Stimulated activated CD8-positive, alpha-beta memory T cell treated with anti-CD3 and anti-CD28 coated beads, Interleukin-2, amount 100 ng/mL, for 48 hours (primary cell): ENCODE data around the gene PGPEP1.
"Not testable (repeated sequence)": the region's sequence is repeated elsewhere in the genome, so short reads cannot be mapped to it uniquely, and the experiment has no call there.

Source experiments
- DNase-seq, 2 donors: peaks; one replicate each; pipeline ENCODE4 v3.0.0-alpha.2; 2020; ENCODE audit warnings: low read depth in 2 of 2

Gene PGPEP1

DNA sequence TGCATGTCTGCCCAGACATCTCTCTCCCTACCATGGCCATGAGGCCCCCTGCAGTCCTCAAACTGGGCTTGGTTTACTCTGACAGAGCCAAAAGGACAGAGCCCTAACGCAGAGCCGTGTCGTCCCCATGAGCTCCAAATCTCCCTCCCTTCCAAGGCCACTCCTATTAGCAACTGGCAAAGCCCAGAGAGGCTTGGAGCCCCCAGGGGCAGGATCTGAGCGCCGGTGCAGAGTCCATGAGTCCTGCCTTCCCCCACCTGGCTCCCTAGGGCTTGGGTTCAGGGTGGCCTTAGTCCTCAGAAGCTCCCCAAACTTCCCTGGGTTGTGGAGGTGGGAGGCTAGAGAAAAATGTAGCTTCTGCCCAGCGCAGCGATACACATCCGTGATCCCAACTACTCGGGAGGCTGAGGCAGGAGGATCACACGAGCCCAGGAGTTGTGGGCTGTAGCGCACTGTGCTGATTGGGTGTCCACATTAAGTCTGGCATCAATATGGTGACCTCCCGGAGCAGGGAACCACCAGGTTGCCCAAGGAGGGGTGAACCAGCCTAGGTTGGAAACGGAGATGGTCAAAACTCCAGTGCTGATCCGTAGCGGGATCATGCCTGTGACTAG is 7.4 kb upstream of the PGPEP1 start:
- DNase-seq: no peak

DNA sequence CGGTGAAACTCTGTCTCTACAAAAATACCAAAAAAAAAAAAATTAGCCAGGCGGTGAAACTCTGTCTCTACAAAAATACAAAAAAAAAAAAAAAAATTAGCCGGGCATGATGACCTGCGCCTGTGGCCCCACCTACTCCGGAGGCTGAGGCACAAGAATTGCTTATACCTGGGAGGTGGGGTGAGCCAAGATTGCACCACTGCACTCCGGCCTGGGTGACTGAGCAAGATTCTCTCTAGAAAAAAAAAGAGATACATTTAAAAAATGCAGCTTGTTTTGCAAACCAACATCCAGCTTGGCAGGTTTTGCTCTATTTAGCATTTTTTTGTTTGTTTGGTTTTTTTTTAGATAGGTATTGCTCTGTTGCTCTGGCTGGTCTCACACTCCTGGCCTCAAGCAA is 6.7 kb upstream of the PGPEP1 start:
- no peak for DNase-seq

DNA sequence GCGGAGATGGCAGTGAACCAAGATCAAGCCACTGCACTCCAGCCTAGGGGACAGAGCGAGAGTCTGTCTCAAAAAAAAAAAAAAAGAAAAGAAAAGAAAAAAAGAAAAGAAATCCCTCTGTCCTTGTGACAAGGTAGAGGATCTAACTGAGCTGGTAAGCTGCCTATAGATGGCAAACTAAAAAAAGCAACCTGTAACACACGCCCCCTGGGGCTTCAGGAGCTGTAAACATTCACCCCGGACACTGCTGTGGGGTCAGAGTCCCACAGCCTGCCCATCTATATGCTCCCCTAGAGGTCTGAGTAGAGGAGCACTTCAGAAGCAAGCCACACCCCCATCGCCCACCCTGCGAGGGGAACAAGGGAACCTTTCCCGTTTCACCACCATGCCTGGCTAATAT is 4.3 kb upstream of the PGPEP1 start:
- no peak for DNase-seq

DNA sequence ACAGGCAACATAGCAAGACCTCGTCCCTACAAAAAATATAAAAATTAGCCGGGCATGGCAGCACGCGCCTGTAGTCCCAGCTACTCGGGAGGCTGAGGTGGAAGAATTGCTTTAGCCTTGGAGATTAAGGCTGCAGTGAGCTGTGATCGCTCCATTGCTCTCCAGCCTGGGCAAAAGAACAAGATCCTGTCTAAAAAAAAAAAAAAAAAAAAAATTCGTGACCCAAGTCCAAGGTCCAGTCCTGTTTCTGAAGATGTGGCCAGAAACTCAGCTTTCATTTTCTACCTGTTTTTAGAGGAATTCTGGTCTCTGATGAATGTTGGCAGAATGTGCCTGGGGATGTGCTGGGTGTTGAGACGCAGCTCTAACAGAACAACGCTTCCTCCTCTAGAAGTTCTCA is 1.9 kb upstream of the PGPEP1 start:
- no peak for DNase-seq

DNA sequence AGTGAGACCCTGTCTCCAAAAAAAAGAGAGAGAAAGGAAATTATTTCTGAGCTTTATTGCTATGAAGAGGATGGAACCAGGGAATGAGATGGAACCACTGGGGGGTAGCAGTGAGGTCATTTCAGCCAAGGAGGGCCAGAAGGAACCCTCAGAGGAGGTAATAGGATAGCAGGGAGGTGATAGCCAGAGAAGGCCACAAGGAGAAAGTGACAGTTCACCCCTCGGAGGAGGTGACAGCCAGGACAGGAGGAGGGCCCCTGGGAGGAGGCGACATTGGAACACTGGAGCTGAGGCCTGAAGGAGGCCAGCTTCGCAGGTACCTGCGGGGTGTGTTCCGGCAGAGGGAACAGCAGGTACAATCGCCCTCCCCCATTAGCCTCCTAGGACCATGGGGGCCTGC is 675 bp upstream of the PGPEP1 start:
- no peak for DNase-seq

DNA sequence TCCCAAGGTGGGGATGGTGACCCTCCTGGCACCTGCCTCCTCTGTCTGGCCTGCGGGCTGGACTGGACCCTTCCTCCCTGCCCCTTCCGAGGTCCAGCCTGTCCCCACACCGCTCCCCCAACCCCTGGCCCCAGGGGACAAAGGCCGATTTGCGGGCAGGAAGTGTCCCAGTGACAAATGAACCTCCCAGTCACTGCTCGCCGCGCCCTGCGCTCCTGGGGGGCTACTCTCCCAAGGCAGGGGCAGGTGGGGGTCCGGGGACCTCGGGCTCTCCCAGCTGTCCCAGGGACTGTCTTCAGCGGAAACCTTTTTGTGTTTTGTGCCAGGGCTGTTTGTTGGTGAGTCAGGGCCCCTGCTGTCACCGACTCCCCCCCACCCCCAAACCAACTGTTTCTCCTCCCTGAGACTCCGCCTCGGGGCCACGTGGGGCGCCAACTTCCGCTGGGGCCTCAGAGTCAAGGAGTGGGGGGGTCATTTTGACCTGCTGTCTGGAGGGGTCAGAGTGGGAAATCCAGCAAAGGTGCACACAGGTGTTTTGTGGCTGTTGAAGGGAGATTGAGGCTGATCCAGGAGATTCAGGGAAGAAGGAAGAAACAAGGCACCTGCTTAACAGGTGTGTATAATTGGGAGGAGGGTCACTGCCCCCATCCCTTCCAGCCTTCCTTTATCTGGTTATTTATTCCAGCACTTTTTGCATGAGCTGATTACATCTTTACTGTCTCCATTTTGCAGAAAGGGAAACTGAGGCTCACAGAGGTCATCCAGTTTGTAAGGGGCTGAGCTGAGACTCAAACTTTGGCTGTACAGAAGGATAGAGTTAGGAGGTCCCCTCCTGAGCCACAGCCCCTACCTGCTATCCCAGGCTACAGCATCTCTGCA is 831 bp downstream of the PGPEP1 start:
- DNase-seq: peak; percentile 57 to 62

DNA sequence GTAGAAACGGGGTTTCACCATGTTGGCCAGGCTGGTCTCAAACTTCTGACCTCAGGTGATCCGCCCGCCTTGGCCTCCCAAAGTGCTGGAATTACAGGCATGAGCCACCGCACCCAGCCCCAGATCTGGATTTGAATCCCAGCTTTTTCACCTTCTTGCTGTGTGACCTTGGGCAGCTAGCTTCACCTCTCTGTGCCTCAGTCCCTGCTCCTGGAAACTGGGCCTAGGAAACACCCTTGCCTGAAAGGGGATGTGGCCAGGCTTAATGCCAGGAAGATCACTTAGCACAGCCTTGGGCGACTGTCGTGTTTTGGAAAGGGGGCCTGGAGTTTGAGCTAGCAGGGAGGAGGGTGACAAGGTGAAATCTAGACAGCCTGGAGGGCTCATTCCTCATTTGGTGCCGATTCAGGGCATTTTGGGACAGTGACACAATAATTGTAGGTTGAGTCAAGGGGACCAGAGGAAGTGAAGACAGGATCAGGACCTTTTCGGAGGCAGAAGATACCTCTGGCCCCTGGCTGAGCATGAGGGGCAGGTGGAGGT is 1.8 kb downstream of the PGPEP1 start:
- no peak for DNase-seq

DNA sequence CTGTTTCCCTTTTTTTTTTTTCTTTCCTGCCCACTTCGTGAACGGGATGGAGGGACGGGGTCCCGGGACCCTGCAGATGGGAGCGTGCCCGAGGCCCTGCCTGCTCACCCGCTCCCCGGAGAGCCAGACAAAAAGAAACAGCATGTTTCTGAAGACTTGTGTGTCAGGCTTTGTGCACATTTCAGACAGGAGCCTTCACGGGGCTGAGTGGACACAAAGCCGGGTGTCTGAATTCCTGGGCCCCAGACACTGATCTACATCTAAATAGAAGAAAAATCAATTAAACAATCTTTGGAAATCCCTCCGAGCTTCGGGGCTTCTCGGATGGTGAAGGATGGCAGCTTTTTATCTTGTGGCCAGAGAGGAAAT is 4.2 kb downstream of the PGPEP1 start:
- DNase-seq: no peak

DNA sequence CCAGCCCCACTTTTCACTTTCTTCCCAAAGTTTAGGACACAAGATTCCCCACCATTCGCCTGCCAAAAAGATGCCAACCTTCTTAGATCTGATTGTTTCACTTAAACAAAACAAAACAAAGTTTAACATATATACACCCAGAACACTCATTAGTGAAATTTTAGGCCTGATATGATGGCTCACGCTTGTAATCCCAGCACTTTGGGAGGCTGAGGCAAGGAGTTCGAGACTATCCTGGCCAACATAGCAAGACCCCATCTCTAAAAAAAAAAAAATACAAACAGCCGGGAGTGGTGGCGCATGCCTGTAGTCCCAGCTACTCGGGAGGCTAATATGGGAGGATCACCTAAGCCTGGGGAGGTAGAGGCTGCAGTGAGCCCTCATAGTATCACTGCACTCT is 4.9 kb downstream of the PGPEP1 start:
- DNase-seq: no peak

DNA sequence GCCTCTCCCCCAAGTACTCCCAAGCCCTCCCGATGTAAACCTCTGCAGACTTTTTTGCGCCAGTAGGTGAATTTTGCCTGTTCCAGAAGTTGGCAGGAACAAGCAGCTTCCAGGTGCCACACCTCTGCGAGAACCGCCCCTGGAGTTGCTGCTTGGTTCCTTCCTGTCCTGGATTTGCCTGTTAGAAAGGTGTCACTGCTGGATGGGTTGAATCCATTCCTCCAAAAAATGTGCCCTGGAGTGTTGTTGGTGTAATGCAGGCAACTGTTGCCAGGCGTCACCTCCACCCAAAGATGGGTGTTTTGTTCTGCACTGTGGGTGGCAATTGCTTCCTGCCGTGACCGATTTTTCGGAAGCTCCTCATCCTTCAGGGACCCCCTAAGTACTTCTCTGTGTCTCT is 5.7 kb downstream of the PGPEP1 start:
- no peak for DNase-seq

DNA sequence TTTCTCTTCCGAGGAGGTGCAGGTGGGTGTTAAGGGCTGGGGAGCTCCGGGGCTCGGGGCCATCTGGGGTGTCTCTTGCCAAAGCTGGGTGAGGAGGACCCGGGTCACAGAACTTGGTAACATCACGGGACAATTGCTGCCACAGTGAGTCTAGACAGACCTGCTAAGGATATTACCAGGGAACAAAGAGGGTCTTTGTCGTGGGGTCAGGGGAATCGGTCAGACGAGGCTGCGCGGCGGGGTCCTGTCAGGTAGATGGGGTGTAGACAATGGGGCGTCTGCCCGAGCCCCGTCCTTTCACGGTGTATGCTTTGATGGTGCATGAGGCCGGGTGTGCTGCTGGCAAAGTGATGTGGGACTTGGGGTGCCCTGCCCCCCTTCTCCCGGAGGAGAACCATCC is 7.8 kb downstream of the PGPEP1 start:
- DNase-seq: no peak

DNA sequence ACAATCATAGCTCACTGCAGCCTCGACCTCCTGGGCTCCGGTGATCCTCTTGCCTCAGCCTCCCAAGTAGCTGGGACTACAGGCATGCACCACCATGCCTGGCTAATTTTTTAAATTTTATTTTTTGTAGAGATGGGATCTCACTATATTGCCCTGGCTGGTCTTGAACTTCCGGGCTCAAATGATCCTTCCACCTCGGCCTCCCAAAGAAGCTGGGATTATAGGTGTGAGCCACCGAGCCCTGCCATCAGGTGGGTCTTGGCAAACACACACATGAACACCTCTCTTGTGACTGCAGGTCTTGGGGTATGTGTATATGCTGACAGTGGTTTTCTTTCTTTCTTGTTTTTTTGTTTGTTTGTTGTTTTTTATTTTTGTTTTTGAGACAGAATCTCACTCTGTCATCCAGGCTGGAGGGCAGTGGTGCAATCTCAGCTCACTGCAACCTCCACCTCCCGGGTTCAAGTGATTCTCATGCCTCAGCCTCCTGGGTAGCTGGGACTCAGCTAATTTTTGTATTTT is 8.5 kb downstream of the PGPEP1 start:
- not testable (repeated sequence) for DNase-seq

DNA sequence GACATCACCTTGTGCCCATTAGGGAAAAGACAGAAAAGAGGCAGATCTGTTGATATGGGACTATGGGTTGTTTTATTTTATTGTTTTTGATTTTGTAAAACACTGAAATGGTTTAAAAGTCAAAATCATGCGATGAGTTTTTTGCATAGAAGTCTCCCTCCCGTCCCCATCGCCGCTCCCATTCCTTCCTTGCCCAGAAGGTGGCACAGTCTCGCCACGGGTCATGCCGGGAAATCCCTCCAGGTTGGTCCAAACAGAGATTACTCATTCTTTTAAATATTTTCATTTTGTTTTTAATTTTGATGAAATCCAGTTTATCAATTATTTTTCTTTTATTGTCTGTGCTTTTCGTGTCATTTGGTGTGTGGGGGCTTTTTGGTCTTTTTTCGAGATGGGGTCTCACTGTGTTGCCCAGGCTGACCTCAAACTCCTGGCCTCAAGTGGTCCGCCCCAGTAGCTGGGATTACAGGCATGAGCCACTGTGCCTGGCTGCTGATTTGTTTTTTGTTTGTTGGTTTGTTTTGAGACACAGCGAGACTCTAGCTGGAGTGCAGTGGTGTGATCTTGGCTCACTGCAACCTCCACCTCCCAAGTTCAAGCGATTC is 9.2 kb downstream of the PGPEP1 start:
- DNase-seq: peak; percentile 15 to 21

DNA sequence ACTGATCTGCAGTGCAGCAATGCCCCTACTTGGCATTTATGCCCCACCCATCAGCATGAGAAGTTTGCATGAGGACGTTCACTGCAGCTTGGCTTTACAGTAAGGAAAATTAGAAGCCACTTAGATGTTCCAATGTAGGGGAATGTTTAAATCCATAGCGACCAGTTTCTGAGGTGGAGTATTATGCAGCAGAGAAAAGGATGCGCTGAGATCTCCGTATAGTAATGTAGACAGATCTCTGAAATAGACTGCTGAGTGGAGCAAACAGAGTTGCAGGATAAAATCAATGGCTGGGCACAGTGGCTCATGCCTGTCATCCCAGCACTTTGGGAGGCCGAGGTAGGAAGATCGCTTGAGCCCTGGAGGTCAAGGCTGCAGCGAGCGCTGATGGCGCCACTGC is 10.1 kb downstream of the PGPEP1 start:
- no peak for DNase-seq

DNA sequence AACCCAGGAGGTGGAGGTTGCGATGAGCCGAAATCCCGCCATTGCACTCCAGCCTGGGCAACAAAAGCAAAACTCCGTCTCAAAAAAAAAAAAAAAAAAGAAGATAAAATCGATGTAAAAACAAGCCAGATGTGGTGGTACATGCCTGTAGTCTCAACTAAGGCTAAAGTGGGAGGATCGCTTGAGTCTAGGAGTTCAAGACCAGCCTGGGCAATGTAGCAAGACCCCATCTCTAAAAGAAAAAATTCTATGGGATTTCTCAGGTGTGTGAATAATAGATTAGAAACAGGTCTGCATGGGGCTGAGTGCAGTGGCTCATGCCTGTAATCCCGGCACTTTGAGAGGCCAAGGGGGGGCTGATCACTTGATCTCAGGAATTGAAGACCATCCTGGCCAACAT is 11.1 kb downstream of the PGPEP1 start:
- no peak for DNase-seq

DNA sequence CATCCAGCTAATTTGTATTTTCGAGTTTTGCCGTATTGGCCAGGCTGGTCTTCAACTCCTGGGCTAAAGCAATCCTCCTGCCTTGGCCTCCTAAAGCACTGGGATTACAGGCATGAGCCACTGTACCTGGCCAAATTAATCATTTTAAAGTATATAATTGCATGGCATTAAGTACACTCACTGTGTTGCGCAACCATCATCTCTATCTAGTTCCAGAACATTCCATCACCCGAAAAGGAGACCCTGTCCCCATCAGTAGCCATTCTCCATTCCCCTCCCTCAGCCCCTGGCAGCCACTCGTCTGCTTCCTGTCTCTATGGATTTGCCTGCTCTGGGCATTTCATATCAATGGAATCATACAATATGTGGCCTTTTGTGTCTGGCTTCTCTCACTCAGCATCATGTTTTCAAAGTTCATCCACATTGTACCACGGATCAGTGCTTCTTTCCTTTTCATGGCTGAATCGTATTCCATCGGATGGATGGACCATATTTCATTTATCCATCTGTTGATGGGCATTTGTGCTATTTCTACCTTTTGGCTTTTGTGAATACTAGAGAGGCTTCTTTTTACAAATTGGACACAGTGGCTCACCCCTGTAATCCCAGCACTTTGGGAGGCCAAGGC is 13.1 kb downstream of the PGPEP1 start:
- DNase-seq: no peak

DNA sequence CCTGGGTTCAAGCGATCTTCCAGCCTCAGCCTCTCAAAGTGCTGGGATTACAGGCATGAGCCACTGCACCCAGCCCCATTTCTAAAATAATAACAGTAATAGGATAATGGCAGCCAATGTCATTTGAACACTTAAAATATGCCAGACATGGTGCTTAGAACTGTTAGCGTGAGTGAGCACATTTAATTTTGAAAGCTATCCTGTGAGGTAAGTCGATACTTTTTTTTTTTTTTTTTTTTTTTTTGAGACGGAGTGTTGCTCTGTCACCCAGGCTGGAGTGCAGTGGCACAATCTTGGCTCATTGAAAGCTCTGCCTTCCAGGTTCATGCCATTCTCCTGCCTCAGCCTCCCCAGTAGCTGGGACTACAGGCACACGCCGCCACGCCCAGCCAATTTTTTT is 14.3 kb downstream of the PGPEP1 start:
- not testable (repeated sequence) for DNase-seq

DNA sequence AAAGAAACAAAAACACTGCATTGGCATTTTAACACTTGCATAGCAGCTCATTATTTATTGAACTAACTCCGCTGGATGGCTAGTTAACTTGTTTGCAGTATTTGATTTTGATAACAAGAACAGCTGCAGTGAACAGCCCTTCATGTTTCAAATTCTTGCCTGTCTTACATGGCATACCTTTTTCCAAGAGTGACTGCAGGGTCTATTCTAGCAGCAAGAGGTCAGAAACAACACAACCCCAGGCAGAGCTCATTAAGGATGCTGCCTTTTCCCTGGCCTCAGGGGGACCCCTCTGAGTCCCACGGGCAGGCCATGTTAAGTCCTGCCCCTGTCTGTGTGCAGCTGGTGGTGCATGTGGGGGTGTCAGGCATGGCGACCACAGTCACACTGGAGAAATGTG is 16.6 kb downstream of the PGPEP1 start:
- no peak for DNase-seq

DNA sequence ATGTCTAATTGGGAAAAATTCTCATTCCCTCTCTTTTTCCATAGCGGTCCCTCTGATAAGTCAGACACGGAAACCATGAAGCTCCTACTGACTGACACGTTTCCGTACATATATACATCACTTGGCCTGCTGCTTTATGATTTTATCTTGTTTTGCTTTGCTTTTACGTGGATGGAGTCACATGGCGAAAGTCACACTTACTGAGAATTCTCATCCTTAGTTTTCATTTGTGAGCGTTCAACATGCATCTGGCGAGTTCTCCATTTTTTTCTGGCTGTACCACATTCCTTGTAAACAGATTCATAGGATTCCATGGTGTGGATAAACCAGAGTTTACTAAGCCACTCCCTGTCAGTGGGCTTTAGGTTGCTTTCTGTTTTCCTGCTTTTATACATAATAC is 21.2 kb downstream of the PGPEP1 start:
- DNase-seq: no peak

DNA sequence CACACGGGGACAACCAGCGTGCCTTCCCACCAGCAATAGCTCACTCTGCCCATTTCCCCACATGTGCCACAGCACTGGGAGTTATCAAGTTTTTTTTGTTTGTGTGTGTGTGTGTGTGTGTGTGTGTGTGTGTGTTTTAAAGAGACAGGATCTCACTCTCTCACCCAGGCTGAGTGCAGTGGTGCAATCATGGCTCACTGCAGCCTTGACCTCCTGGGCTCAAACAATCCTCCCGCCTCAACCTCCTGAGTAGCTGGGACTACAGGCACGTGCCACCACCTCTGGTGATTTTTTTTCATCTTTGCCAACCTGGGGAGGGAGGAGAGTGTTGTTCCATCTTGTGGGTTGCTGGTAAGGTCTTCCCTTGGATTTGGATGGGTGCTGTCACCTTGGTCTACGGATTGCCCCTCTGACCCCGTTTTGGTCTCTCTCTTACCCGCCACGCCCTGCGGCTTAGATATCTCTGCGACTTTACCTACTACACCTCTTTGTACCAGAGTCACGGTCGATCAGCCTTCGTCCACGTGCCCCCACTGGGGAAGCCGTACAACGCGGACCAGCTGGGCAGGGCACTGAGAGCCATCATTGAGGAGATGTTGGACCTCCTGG is 22.6 kb downstream of the PGPEP1 start:
- no peak for DNase-seq

DNA sequence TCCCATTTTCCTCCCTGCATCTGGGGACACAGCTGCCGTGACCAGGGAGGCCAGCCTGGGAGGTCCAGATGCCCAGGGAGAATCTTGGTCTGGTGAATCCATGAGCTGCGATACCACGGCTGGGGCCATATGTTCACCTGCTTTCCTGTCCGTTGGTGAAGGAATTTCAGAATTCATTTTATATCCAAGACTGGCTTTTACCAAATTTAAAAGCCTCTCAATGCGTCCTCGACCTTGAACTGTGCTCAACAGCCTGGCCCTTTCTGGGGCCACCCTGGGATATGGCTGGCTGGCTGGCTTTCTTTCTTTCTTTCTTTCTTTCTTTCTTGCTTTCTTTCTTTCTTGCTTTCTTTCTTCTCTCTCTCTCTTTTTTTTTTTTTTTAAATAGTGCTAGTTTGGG is 23.4 kb downstream of the PGPEP1 start:
- no peak for DNase-seq
